Activated B cell treated with CpG ODN at 0.5 μM for 24 hours (primary cell): ENCODE results near the gene COQ10B. TPM values are rescaled to one million over a fixed set of nuclear protein-coding genes. Genes with fewer than 3 reads are reported as not detected.
A peak's percentile ranks its signal among the peaks of the same experiment; 100 is the strongest.

Source experiments
- ATAC-seq: fragments of 200-7000 bp; cut with Tn5 transposase; one replicate; pipeline ENCODE4 v1.10.0; 2021; ENCODE audit warnings: low read depth, mild to moderate bottlenecking, moderate library complexity
- CTCF ChIA-PET: fragments of 350-600 bp; sonication (Branson Sonifier 250); formaldehyde crosslinking; loops from one replicate; lab custom pipeline; 2021; ENCODE audit warnings: antibody characterized with exemption; lab: Charles Lee
- POLR2A ChIA-PET: fragments of 350-600 bp; sonication (Branson Sonifier 250); formaldehyde crosslinking; loops from one replicate; lab custom pipeline; 2021; ENCODE audit warnings: antibody characterized with exemption; lab: Charles Lee
- DNase-seq: peaks from one replicate; pipeline ENCODE4 v3.0.0; 2022
- H3K27ac Mint-ChIP-seq: one replicate; pipeline ENCODE4 v1.8.0; 2020; ENCODE audit warnings: mixed read lengths
- H3K27me3 Mint-ChIP-seq: one replicate; pipeline ENCODE4 v1.8.0; 2021; ENCODE audit warnings: mixed read lengths
- H3K36me3 Mint-ChIP-seq: one replicate; pipeline ENCODE4 v1.8.0; 2021; ENCODE audit warnings: low read depth, mixed read lengths
- H3K4me1 Mint-ChIP-seq: one replicate; pipeline ENCODE4 v1.8.0; 2021; ENCODE audit warnings: mixed read lengths
- H3K4me3 Mint-ChIP-seq: one replicate; pipeline ENCODE4 v1.8.0; 2020; ENCODE audit warnings: mild to moderate bottlenecking, mixed read lengths
- H3K9me3 Mint-ChIP-seq: one replicate; pipeline ENCODE4 v1.8.0; 2020; ENCODE audit warnings: mixed read lengths
- CTCF ChIP-seq: fragments of 200-600 bp; IDR thresholded peaks from one replicate; pipeline ENCODE4 v1.8.0; 2022; ENCODE audit warnings: antibody characterized with exemption, mild to moderate bottlenecking
- intact Hi-C: fragments of 100-400 bp; cut with micrococcal nuclease; formaldehyde crosslinking; loops from one replicate; pipeline ENCODE4 v1.15.1; 2024
- total RNA-seq: library from RNA; stranded (reverse); gene quantifications from 2 replicates; pipeline ENCODE4 v1.2.3, GENCODE V29; 2022

COQ10B gene
- total RNA-seq, 1 donor from 2014 or later: 27.5 TPM

- ChIA-PET POLR2A (interaction anchor here (1.3 to 7.5 kb wide), 2 partner anchors 20 to 45 kb away, joined by 4 to 146 read pairs; partner anchors contain the start of genes HSPD1, HSPE1 and SF3B1), CTCF (no interaction called here)
- DNase-seq: no peak
- H3K9me3 Mint-ChIP-seq: no peaks in the 10 kb centered on the region
- H3K36me3 Mint-ChIP-seq: peaks cover 30% of the 10 kb centered on the region
- no peak for ATAC-seq
- intact Hi-C loops: loop anchor here (10.0 kb wide), 1 partner anchor 1801 kb away; the partner anchor contains the start of gene SLC39A10
- H3K4me3 Mint-ChIP-seq: peak overlapping the region; percentile 11
- H3K4me1 Mint-ChIP-seq: peaks cover 47% of the 10 kb centered on the region
- no peak for TF ChIP-seq CTCF
- H3K27ac Mint-ChIP-seq: no peak overlapping the region
- H3K27me3 Mint-ChIP-seq: no peaks in the 10 kb centered on the region
These were observed 2.1 kb downstream of the COQ10B start for GRCh38 chr2:197455428-197455827.

GRCh38 chr2:197460649-197461048, 7.3 kb downstream of the COQ10B start:
- DNase-seq: no peak
- Mint-ChIP-seq H3K27ac (no peak overlapping the region), H3K4me1 (peaks cover 16% of the 10 kb centered on the region), H3K27me3 (no peaks in the 10 kb centered on the region), H3K4me3 (no peak overlapping the region), H3K36me3 (peaks cover 50% of the 10 kb centered on the region), H3K9me3 (no peaks in the 10 kb centered on the region)
- POLR2A ChIA-PET: interaction anchor here (1.0 kb wide), 1 partner anchor 38 kb away, joined by 3 read pairs; no protein-coding TSS in a partner anchor
- TF ChIP-seq CTCF: no peak
- CTCF ChIA-PET: no interaction called here
- ATAC-seq: no peak
- intact Hi-C loops: no loop called here

- ChIA-PET CTCF (no interaction called here), POLR2A (no interaction called here)
- no peak for DNase-seq
- peaks cover 51% of the 10 kb centered on the region for H3K36me3 Mint-ChIP-seq
- H3K9me3 Mint-ChIP-seq: no peaks in the 10 kb centered on the region
- H3K27ac Mint-ChIP-seq: no peak overlapping the region
- intact Hi-C loops: no loop called here
- peaks cover 13% of the 10 kb centered on the region for H3K4me1 Mint-ChIP-seq
- no peak for ATAC-seq
- TF ChIP-seq CTCF: no peak
- no peak overlapping the region for H3K4me3 Mint-ChIP-seq
- no peaks in the 10 kb centered on the region for H3K27me3 Mint-ChIP-seq
These were observed 7.7 kb downstream of the COQ10B start for GRCh38 chr2:197461057-197461456.

GRCh38 chr2:197464175-197464574, 10.8 kb downstream of the COQ10B start:
- no peak overlapping the region for H3K4me3 Mint-ChIP-seq
- intact Hi-C loops: no loop called here
- ChIA-PET POLR2A (interaction anchor here (0.6 to 2.0 kb wide), 4 partner anchors 29 to 54 kb away, joined by 3 to 6 read pairs (median 4); partner anchors contain the start of genes HSPD1 and SF3B1), CTCF (no interaction called here)
- DNase-seq (no peak), ATAC-seq (no peak)
- H3K27ac Mint-ChIP-seq: no peak overlapping the region
- no peaks in the 10 kb centered on the region for H3K9me3 Mint-ChIP-seq
- TF ChIP-seq CTCF: no peak
- peaks cover 2% of the 10 kb centered on the region for H3K4me1 Mint-ChIP-seq
- no peaks in the 10 kb centered on the region for H3K27me3 Mint-ChIP-seq
- peaks cover 72% of the 10 kb centered on the region for H3K36me3 Mint-ChIP-seq

GRCh38 chr2:197472166-197472565, 18.8 kb downstream of the COQ10B start:
- ChIA-PET CTCF (no interaction called here), POLR2A (no interaction called here)
- Mint-ChIP-seq H3K4me3 (no peak overlapping the region), H3K4me1 (no peaks in the 10 kb centered on the region), H3K27me3 (no peaks in the 10 kb centered on the region), H3K9me3 (no peaks in the 10 kb centered on the region), H3K27ac (no peak overlapping the region), H3K36me3 (peaks cover 72% of the 10 kb centered on the region)
- no peak for TF ChIP-seq CTCF
- intact Hi-C loops: loop anchor here (5.0 kb wide), 1 partner anchor 65 kb away; no protein-coding TSS in a partner anchor
- DNase-seq (no peak), ATAC-seq (no peak)
